LNCAP (cell line): ENCODE data around the gene RBM3.

Experiments used
- TF ChIP-seq, protein P1 (sequence below): fragments of 450-650 bp; IDR thresholded peaks from 2 replicates; pipeline ENCODE4 v1.5.1; 2017; ENCODE audit warnings: mild to moderate bottlenecking

RBM3 gene

GRCh38 chrX:48589482-48590162 is 15.3 kb downstream of the RBM3 start:
- TF ChIP-seq, protein P1, sequence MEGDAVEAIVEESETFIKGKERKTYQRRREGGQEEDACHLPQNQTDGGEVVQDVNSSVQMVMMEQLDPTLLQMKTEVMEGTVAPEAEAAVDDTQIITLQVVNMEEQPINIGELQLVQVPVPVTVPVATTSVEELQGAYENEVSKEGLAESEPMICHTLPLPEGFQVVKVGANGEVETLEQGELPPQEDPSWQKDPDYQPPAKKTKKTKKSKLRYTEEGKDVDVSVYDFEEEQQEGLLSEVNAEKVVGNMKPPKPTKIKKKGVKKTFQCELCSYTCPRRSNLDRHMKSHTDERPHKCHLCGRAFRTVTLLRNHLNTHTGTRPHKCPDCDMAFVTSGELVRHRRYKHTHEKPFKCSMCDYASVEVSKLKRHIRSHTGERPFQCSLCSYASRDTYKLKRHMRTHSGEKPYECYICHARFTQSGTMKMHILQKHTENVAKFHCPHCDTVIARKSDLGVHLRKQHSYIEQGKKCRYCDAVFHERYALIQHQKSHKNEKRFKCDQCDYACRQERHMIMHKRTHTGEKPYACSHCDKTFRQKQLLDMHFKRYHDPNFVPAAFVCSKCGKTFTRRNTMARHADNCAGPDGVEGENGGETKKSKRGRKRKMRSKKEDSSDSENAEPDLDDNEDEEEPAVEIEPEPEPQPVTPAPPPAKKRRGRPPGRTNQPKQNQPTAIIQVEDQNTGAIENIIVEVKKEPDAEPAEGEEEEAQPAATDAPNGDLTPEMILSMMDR = no peak

DNA sequence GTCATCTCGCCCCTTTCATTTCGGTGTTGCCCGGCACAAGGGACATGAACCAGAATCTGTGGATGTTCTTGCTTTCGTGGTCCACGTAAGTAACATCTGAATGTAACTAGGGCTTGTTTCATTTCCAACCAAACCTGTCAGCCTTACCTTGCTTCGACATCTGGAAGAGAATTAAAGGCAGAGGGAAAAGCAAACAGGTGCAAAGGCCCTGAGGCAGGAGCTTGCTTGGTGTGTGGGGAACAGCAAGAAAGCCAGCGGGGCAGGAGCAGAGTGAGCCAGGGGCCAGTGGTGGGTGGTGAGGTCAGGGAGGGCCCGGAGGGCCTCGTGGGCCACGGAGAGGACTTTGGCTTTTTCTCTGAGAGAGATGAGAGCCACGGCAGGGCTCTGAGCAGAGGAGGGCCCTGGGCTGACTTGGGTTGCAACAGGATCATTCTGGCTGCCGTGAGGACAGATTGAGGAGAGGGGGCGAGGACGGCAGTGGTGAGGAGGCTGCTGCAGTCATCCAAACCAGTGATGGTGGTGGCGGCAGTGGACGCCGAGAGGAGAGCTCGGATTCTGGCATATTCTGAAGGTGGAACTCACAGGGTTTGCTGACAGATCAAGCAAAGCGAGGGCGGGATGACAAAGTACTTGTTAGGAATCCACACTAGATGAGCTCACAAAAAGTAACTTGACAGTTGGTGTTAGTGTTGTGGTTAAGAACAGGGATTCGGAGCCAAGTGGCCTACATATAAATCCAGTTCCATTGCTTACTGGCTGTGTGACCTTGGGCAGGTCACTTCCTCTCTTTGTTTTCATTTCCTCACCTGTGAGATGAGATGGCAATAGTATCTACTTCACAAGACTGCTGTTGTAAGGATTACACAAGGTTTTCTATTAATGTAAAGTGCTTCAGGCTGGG is 16.2 kb downstream of the RBM3 start:
- TF ChIP-seq, protein P1 = no peak

DNA sequence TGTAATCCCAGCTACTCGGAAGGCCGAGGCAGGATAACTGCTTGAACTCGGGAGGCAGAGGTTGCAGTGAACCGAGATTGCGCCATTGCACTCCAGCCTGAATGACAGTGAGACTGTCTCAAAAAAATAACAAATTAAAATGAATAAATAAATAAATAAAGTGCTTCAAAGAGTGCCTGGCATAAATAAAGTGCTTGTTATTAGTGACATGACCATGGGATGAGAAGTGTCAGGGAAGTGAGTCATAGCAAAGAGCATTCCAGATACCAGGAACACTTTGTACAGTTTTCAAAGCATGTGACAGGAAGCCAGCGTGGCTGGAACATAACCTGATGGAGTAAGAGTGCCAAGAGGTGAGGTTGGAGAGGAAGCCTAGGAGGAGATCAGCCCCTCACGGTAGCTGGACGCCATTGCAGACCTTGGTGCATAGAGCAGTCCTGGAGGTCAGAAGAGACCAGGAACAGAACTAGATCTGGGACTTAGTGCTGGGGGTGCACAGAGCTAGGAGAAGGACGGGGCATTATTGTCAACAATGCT is 17.0 kb downstream of the RBM3 start:
- TF ChIP-seq, protein P1 = no peak

- TF ChIP-seq, protein P1 = no peak
Observed at GRCh38 chrX:48592971-48593370, 18.7 kb downstream of the RBM3 start.

GRCh38 chrX:48595929-48596328 is 21.6 kb downstream of the RBM3 start:
- TF ChIP-seq, protein P1 = no peak

DNA sequence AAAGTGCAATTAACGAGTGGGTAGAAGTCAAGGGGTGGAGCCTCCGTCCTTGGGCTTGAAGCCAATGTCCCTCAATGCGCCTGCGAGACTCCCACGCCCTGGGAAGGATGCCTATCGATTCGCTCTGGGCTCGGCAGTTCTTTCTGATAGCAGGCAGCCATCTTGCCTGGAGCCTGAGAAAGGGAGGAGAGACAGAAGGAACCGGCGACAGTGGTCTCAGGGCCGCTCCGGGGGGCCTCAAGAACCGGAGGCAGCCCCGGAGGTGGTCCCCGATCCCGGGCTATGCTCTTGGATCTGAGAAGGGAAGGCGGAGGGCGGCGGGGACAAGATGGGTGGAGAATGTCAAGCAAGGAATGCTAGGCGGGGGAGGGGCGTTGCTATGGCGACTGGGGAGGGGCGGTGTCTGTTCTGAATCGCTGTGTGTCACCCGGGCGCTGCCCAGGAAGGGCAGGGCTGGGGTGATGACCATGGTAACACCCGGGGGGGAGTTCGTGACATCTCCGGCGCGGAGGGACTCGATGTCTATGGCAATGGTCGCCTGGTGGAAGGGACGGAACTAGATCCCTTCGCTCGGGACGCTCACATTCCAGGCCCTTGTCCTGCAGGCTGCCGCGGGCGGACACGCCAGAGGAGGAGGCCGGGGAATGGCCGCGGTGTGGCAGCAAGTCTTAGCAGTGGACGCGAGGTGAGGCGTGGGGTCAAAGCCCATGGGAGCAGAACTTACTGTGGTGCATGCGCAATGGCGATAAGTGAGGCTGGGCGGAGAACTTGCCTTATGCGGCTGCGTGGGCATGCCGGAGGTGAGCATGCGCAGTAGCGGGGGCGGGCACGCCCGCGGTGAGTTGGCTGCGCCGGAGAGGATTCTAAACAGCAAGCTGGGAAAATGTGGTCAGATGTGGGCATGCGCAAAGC is 23.3 kb downstream of the RBM3 start, which contains the start of gene WDR13:
Gene WDR13 (plus strand): TSS at position 140 of the 912 bp plus-strand sequence. CDS start 505 bp downstream, at position 645.
- TF ChIP-seq, protein P1 = no peak

- TF ChIP-seq, protein P1 = no peak
Observed at GRCh38 chrX:48598614-48599013, 24.3 kb downstream of the RBM3 start.
